Mesendoderm (in vitro differentiated cells): Measurements from ENCODE around the gene DLG1.

Experiments
- DNase-seq: peaks from one replicate; pipeline ENCODE4 v3.0.0; 2013
- H2AK5ac ChIP-seq: 2 replicates; pipeline ENCODE4 v1.6.1; 2013; ENCODE audit warnings: low read length, inconsistent platforms
- H2BK120ac ChIP-seq: 2 replicates; pipeline ENCODE4 v1.6.1; 2013; ENCODE audit warnings: low read depth, mild to moderate bottlenecking, low read length, moderate library complexity, mixed read lengths
- H2BK15ac ChIP-seq: replicated peaks from 2 replicates; pipeline ENCODE4 v1.6.1; 2013; ENCODE audit warnings: low read depth, mild to moderate bottlenecking, moderate library complexity
- H2BK5ac ChIP-seq: 2 replicates; pipeline ENCODE4 v1.6.1; 2013; ENCODE audit warnings: low read length, inconsistent platforms
- H3K18ac ChIP-seq: 2 replicates; pipeline ENCODE4 v1.6.1; 2013; ENCODE audit warnings: mild to moderate bottlenecking, low read length, mixed read lengths
- H3K23ac ChIP-seq: one replicate; pipeline ENCODE4 v1.6.1; 2013; ENCODE audit warnings: low read length
- H3K27ac ChIP-seq: 2 replicates; pipeline ENCODE4 v1.5.1; 2013; ENCODE audit warnings: low read depth, mild to moderate bottlenecking, inconsistent platforms, low read length, moderate library complexity
- H3K27me3 ChIP-seq: 2 replicates; pipeline ENCODE4 v1.6.1; 2013; ENCODE audit warnings: low read length, control low read depth, mild to moderate bottlenecking, inconsistent platforms; ENCODE audit not compliant: insufficient read depth, poor library complexity
- H3K36me3 ChIP-seq: 2 replicates; pipeline ENCODE4 v1.6.1; 2013; ENCODE audit warnings: low read length, inconsistent platforms; ENCODE audit not compliant: control insufficient read depth, insufficient read depth
- H3K4ac ChIP-seq: one replicate; pipeline ENCODE4 v1.6.1; 2013; ENCODE audit warnings: low read depth, mild to moderate bottlenecking, low read length, moderate library complexity
- H3K4me1 ChIP-seq: 2 replicates; pipeline ENCODE4 v1.6.1; 2013; ENCODE audit warnings: low read depth, low read length, inconsistent platforms; ENCODE audit not compliant: control insufficient read depth
- H3K4me2 ChIP-seq: 2 replicates; pipeline ENCODE4 v1.6.1; 2013; ENCODE audit warnings: low read length
- H3K4me3 ChIP-seq: 2 replicates; pipeline ENCODE4 v1.5.1; 2013; ENCODE audit warnings: mild to moderate bottlenecking, low read length
- H3K56ac ChIP-seq: one replicate; pipeline ENCODE4 v1.6.1; 2013; ENCODE audit warnings: low read length
- H3K79me1 ChIP-seq: 2 replicates; pipeline ENCODE4 v1.6.1; 2013; ENCODE audit warnings: low read length, inconsistent platforms
- H3K79me2 ChIP-seq: 2 replicates; pipeline ENCODE4 v1.6.1; 2013; ENCODE audit warnings: mild to moderate bottlenecking, low read length; ENCODE audit not compliant: control insufficient read depth, insufficient read depth
- H3K9ac ChIP-seq: 2 replicates; pipeline ENCODE4 v1.6.1; 2013; ENCODE audit warnings: low read length, inconsistent platforms
- H4K5ac ChIP-seq: one replicate; pipeline ENCODE4 v1.6.1; 2013; ENCODE audit warnings: low read length
- H4K8ac ChIP-seq: one replicate; pipeline ENCODE4 v1.6.1; 2013; ENCODE audit warnings: low read depth, mild to moderate bottlenecking, control low read depth, low read length, moderate library complexity
- WGBS: extraction: QIAGEN DNeasy Blood & Tissue Kit; methylation state at CpG from one replicate; pipeline ENCODE4 v1.1.7; 2013; ENCODE audit warnings: low lambda C conversion rate, missing lambda C conversion rate; ENCODE audit not compliant: insufficient coverage; ENCODE audit errors: extremely low coverage; 5-methylcytosine and 5-hydroxymethylcytosine counted together

Gene DLG1

DNA sequence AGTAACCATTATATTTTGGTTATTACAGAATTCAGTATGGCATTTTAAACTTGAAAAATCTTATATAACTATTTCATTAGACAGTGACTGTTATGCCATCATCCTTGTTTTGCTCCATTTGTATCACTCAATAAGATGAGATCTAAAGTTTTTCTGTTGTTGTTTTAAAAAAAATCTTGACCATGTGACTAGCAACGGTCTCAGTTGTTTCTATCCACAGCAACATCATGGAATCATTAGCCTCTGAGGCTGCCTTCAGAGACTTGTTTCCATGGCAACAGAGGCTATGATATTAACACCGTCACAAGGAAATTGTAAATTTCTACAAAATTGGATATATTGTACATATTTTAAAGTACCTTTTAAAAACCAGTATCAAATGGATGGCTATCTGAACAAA lies 129.8 kb downstream of the DLG1 start:
- no peak overlapping the region for H3K18ac ChIP-seq
- H3K4ac ChIP-seq: no peak overlapping the region
- no peak overlapping the region for H2AK5ac ChIP-seq
- no peaks in the 10 kb centered on the region for H3K36me3 ChIP-seq
- H3K79me1 ChIP-seq: peaks cover 4% of the 10 kb centered on the region
- DNase-seq: peak; percentile 78
- H3K27me3 ChIP-seq: no peaks in the 10 kb centered on the region
- no peak overlapping the region for H3K9ac ChIP-seq
- no peak overlapping the region for H3K23ac ChIP-seq
- H3K4me1 ChIP-seq: no peaks in the 10 kb centered on the region
- no peak overlapping the region for H2BK120ac ChIP-seq
- no peak overlapping the region for H3K4me3 ChIP-seq
- no peak overlapping the region for H3K27ac ChIP-seq
- no peak overlapping the region for H3K4me2 ChIP-seq
- H3K79me2 ChIP-seq: no peaks in the 10 kb centered on the region
- WGBS: no CpG with 5 or more reads among the region's 2 CpGs
- H3K56ac ChIP-seq: no peak overlapping the region
- no peak overlapping the region for H4K8ac ChIP-seq
- H4K5ac ChIP-seq: no peak overlapping the region
- H2BK15ac ChIP-seq: no peak overlapping the region
- no peak overlapping the region for H2BK5ac ChIP-seq

DNA sequence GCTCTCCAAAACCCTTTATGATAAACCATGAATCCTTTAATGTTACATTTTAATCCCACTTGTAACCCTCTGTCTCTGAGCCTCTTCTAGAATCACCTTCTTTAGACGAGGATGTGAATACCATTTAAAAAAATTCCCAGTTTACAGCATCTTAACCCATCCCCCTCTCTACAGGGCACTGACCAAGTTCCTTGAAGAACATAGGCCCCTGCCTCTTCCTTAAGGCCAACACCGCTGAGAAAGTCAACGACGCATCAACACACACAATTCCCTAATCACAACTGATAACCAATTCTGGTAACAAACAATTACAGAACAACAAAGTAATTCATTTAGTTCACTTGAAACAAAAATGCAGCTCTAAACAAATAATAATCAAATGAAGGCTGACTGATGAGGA lies 130.3 kb downstream of the DLG1 start:
- Histone ChIP-seq H3K36me3 (no peaks in the 10 kb centered on the region), H3K27ac (no peak overlapping the region), H2AK5ac (no peak overlapping the region), H3K27me3 (no peaks in the 10 kb centered on the region), H3K4ac (no peak overlapping the region), H2BK15ac (no peak overlapping the region), H4K8ac (no peak overlapping the region), H3K9ac (no peak overlapping the region), H3K79me1 (peaks cover 6% of the 10 kb centered on the region), H2BK120ac (no peak overlapping the region), H3K4me3 (no peak overlapping the region), H3K4me1 (no peaks in the 10 kb centered on the region), H3K79me2 (no peaks in the 10 kb centered on the region), H3K4me2 (no peak overlapping the region), H3K56ac (no peak overlapping the region), H3K23ac (no peak overlapping the region), H3K18ac (no peak overlapping the region), H4K5ac (no peak overlapping the region), H2BK5ac (no peak overlapping the region)
- DNase-seq: peak; percentile 69
- no CpG with 5 or more reads among the region's 4 CpGs for WGBS

DNA sequence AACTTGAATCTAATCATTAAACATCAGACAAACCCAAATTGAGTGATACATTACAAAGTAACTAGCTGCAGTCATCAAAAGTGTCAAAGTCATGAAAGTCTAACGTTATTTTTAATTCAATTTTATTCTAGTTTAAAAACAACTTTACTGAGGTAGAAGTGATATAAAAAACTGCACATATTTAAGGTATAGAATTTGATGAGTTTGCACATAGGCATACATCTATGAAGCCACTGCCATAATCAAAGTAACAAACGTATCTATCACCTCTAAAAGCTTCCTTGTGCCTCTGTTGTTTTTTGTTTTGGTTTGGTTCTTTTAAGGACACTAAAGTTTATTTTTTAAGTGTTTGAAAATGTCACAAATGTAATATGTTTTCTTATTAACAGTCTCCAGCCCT lies 130.9 kb downstream of the DLG1 start:
- no peak overlapping the region for H3K18ac ChIP-seq
- no peak overlapping the region for H2BK120ac ChIP-seq
- no peak overlapping the region for H2BK5ac ChIP-seq
- H3K27ac ChIP-seq: no peak overlapping the region
- DNase-seq: no peak
- no peaks in the 10 kb centered on the region for H3K4me1 ChIP-seq
- H3K4me2 ChIP-seq: no peak overlapping the region
- H3K79me1 ChIP-seq: peaks cover 6% of the 10 kb centered on the region
- no peak overlapping the region for H2AK5ac ChIP-seq
- no peak overlapping the region for H3K23ac ChIP-seq
- no peak overlapping the region for H3K9ac ChIP-seq
- H4K8ac ChIP-seq: no peak overlapping the region
- H3K36me3 ChIP-seq: no peaks in the 10 kb centered on the region
- no peak overlapping the region for H3K4me3 ChIP-seq
- no CpG with 5 or more reads among the region's 2 CpGs for WGBS
- H2BK15ac ChIP-seq: no peak overlapping the region
- H3K56ac ChIP-seq: no peak overlapping the region
- H3K4ac ChIP-seq: no peak overlapping the region
- no peak overlapping the region for H4K5ac ChIP-seq
- H3K79me2 ChIP-seq: no peaks in the 10 kb centered on the region
- H3K27me3 ChIP-seq: no peaks in the 10 kb centered on the region

DNA sequence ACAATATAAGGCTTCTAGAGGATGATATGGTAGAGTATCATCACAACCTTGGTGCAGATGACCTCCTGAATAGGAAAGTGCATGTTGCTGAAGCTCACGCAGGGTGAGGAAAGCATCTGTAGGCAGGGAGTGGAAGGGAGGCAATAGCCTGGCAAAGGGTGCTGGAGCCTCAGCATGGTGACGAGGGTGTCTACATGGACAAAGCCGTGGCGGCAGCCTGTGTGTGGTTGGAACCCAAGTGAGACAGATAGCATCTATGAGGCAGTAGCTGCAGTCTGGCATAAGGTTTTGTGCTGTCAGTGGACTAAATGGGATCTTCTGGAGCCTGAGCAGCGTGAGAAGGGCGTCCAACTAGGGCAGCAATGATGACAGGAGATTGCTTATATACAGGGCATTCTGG lies 132.5 kb downstream of the DLG1 start:
- Histone ChIP-seq H3K4me2 (no peak overlapping the region), H4K5ac (no peak overlapping the region), H2BK120ac (no peak overlapping the region), H3K18ac (no peak overlapping the region), H3K4me3 (no peak overlapping the region), H2BK5ac (no peak overlapping the region), H3K27ac (no peak overlapping the region), H3K27me3 (no peaks in the 10 kb centered on the region), H2AK5ac (no peak overlapping the region), H3K23ac (no peak overlapping the region), H3K79me2 (no peaks in the 10 kb centered on the region), H2BK15ac (no peak overlapping the region), H3K56ac (no peak overlapping the region), H3K4ac (no peak overlapping the region), H3K36me3 (no peaks in the 10 kb centered on the region), H4K8ac (no peak overlapping the region), H3K79me1 (peaks cover 6% of the 10 kb centered on the region), H3K4me1 (no peaks in the 10 kb centered on the region), H3K9ac (no peak overlapping the region)
- DNase-seq: no peak
- no CpG with 5 or more reads among the region's 6 CpGs for WGBS

DNA sequence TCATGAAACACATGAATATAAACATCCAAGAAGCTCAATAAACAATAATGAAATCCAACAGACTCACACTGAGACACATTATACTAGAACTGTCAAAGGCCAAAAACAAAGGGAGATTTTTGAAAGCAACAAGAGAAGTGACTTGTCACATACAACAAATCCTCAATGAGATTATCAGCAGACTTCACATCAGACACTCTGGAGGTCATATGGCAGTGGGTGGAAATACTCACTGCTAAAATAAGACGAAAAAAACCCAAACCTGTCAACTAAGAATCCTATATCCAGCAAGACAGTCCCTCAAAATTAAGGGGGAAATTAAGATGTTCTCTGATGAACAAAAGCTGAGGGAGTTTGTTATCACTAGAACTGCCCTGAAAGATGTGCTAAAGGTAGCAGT lies 143.4 kb downstream of the DLG1 start:
- no peak overlapping the region for H3K4me3 ChIP-seq
- no peaks in the 10 kb centered on the region for H3K36me3 ChIP-seq
- H2BK5ac ChIP-seq: no peak overlapping the region
- H3K79me2 ChIP-seq: no peaks in the 10 kb centered on the region
- peaks cover 10% of the 10 kb centered on the region for H3K79me1 ChIP-seq
- H3K4ac ChIP-seq: no peak overlapping the region
- no peak overlapping the region for H3K9ac ChIP-seq
- no peak overlapping the region for H2BK120ac ChIP-seq
- no peaks in the 10 kb centered on the region for H3K27me3 ChIP-seq
- H3K4me2 ChIP-seq: no peak overlapping the region
- no peaks in the 10 kb centered on the region for H3K4me1 ChIP-seq
- H3K27ac ChIP-seq: no peak overlapping the region
- no peak overlapping the region for H3K18ac ChIP-seq
- no peak overlapping the region for H2AK5ac ChIP-seq
- no peak overlapping the region for H3K23ac ChIP-seq
- H3K56ac ChIP-seq: no peak overlapping the region
- H4K5ac ChIP-seq: no peak overlapping the region
- no peak for DNase-seq
- no CpG with 5 or more reads among the region's 1 CpG for WGBS
- H4K8ac ChIP-seq: no peak overlapping the region
- no peak overlapping the region for H2BK15ac ChIP-seq

DNA sequence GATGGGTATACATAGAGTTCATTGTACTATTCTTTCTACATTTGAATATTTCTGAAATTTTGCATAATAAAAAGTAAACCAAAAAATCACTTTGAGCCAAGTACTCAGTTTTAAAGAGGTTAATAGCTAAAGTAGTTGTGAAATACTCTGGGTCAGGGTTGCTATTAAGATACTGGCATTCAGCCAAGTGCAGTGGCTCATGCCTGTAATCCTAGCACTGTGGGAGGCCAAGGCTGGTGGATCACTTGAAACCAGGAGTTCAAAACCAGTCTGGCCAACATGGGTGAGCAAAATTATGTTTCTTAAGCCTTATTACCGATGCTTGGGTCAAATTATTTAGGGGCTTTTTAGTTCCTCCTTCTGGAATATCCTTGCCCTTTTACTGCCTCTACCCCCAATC lies 146.8 kb downstream of the DLG1 start:
- Histone ChIP-seq H3K79me2 (no peaks in the 10 kb centered on the region), H3K18ac (no peak overlapping the region), H3K23ac (no peak overlapping the region), H2BK5ac (no peak overlapping the region), H3K36me3 (no peaks in the 10 kb centered on the region), H3K4me3 (no peak overlapping the region), H3K4me2 (no peak overlapping the region), H4K8ac (no peak overlapping the region), H3K9ac (no peak overlapping the region), H3K27me3 (no peaks in the 10 kb centered on the region), H3K4ac (no peak overlapping the region), H3K4me1 (no peaks in the 10 kb centered on the region), H3K27ac (no peak overlapping the region), H4K5ac (no peak overlapping the region), H3K79me1 (peaks cover 7% of the 10 kb centered on the region), H2BK15ac (no peak overlapping the region), H2BK120ac (no peak overlapping the region), H2AK5ac (no peak overlapping the region), H3K56ac (no peak overlapping the region)
- DNase-seq: no peak
- no CpG with 5 or more reads among the region's 1 CpG for WGBS
